ENCODE results near the gene FIBCD1. TPM values are rescaled to one million over a fixed set of nuclear protein-coding genes. Genes with fewer than 3 reads are reported as not detected.
A peak's percentile ranks its signal among the peaks of the same experiment; 100 is the strongest.

Gene FIBCD1
- total and polyA plus RNA-seq, 9 of the 15 experiments (the other 6 are each of a cell fraction or from before 2014, with no cell fraction given) = 0.53 to 1.2 (median 0.95) TPM; not detected in 4

- no peak for FAIRE-seq
- Histone ChIP-seq H3K27ac (ENCODE audit: extremely low read depth, low read depth, low read length) (no peak overlapping the region), H3K79me2 (ENCODE audit: control insufficient read depth, insufficient read depth, low read length) (no peaks in the 10 kb centered on the region), H3K9me3 (replicated peaks; ENCODE audit: control insufficient read depth, insufficient read depth, low read depth, low read length) (no peaks in the 10 kb centered on the region), H4K20me1 (replicated peaks; ENCODE audit: control insufficient read depth, insufficient read depth, low read length) (peaks cover 80% of the 10 kb centered on the region), H3K9ac (ENCODE audit: insufficient read depth in 1 of 2, low read depth in 2 of 2, low read length in 2 of 2) (no peak overlapping the region; a peak in 1 of 4 replicates), H3K27me3 (ENCODE audit: control insufficient read depth in 2 of 2, insufficient read depth in 2 of 2, low read length in 2 of 2) (peaks cover 91 to 98% of the 10 kb centered on the region in 2 experiments), H3K9me1 (ENCODE audit: control insufficient read depth, insufficient read depth, low read length) (peaks cover 13% of the 10 kb centered on the region), H3K36me3 (ENCODE audit: control insufficient read depth, insufficient read depth, low read length) (no peaks in the 10 kb centered on the region), H3K4me2 (ENCODE audit: insufficient read depth, low read length) (no peak overlapping the region), H3K4me3 (no peak overlapping the region), H2AFZ (ENCODE audit: low read depth, low read length) (no peak overlapping the region), H3K4me1 (replicated peaks in 1 of 2; ENCODE audit: control insufficient read depth in 2 of 2, insufficient read depth in 2 of 2, low read length in 2 of 2) (peaks cover 0 to 20% of the 10 kb centered on the region in 2 experiments; a peak in 1 of 5 replicates)
- TF ChIP-seq HMGXB4 (CRISPR knock-in tag; IDR thresholded peaks at IDR 0.05) (peak; percentile 11; the same call in 1 of the 2 replicates), ZNF277 (CRISPR knock-in tag; IDR thresholded peaks at IDR 0.05; ENCODE audit: borderline replicate concordance) (no peak)
- WGBS (ENCODE audit: insufficient coverage, low coverage, missing lambda C conversion rate) = 3% methylated on average over 10 of the region's 10 CpGs
- in situ Hi-C loops (cut with MboI) (loop anchor here (25.0 kb wide), 1 partner anchor 269 kb away; no protein-coding TSS in a partner anchor), intact Hi-C loops (cut with micrococcal nuclease) (no loop called here)
- ATAC-seq = no peak
- POLR2A ChIA-PET = interaction anchor here (0.6 to 10.0 kb wide), 21 partner anchors 9 to 222 kb away, joined by 3 to 131 read pairs (median 4); no protein-coding TSS in a partner anchor
- CTCF ChIA-PET (ENCODE audit: low intra/inter-chr PET ratio) = no interaction called here
- peak in 2 of 4 experiments; percentile 57 to 60 for DNase-seq (ENCODE audit: extremely low read depth in 1 of 4, low spot score in 3 of 4)
- no TSS peak for BruUV-seq (replicated peaks)
Measured at GRCh38 chr9:130981002-130981755, 42.1 kb upstream of the FIBCD1 start.

Measured in K562 (cell line).